ENCODE data around the gene KCNG4.

- no peak for TF ChIP-seq POLR2A (IDR thresholded peaks at IDR 0.05; ENCODE audit: low read depth, low read length)
- no peak for TF ChIP-seq POLR2AphosphoS5 (IDR thresholded peaks at IDR 0.05; ENCODE audit: low read depth, low read length)
- TF ChIP-seq SPI1 (IDR thresholded peaks at IDR 0.05; ENCODE audit: low read depth, low read length) = no peak
- no peak for TF ChIP-seq POU2F2 (IDR thresholded peaks at IDR 0.05; ENCODE audit: low read depth, low read length)
Observed at GRCh38 chr16:84275585-84276151, 35.9 kb upstream of the KCNG4 start.
